K562 (cell line): ENCODE results near the gene HNRNPF. TPM values are rescaled to one million over a fixed set of nuclear protein-coding genes. Genes with fewer than 3 reads are reported as not detected.

Experiments
- ARID3A ChIP-seq: IDR thresholded peaks from 2 replicates; pipeline ENCODE4 v1.6.1; 2012; ENCODE audit warnings: low read depth, low read length, improper control_type of control experiment, borderline replicate concordance
- ARID3B ChIP-seq: fragments of 250-450 bp; sonication (Bioruptor Pico); IDR thresholded peaks from 2 replicates; pipeline ENCODE4 v1.4.0; 2020; ENCODE audit warnings: borderline replicate concordance
- CEBPG ChIP-seq, 3 experiments: fragments of 200-800 bp in 1 of 3; sonication (Bioruptor generic) in 1 of 3; sonication (generic) in 1 of 3; formaldehyde crosslinking in 1 of 3; IDR thresholded peaks in 2 of 3; conservative IDR thresholded peaks in 1 of 3; 2 replicates each; pipeline versions ENCODE4 v1.6.1 to v1.8.0; 2016 to 2022; ENCODE audit warnings: missing compliant biosample characterization in 2 of 3, missing genetic modification characterization in 2 of 3, mild to moderate bottlenecking in 1 of 3, missing genetic modification reagents in 1 of 3
- DPF2 ChIP-seq: fragments of 450-650 bp; IDR thresholded peaks from 2 replicates; pipeline ENCODE4 v1.6.1; 2016
- HCFC1 ChIP-seq: IDR thresholded peaks from 2 replicates; pipeline ENCODE4 v1.6.1; 2012; ENCODE audit warnings: low read depth, low read length, improper control_type of control experiment
- HDAC2 ChIP-seq: fragments of 450-650 bp; IDR thresholded peaks from 2 replicates; pipeline ENCODE4 v1.6.1; 2016; ENCODE audit warnings: mild to moderate bottlenecking
- HNRNPL ChIP-seq: fragments of 200-400 bp; formaldehyde crosslinking; IDR thresholded peaks from 2 replicates; pipeline ENCODE4 v1.6.1; 2017; ENCODE audit warnings: low read depth, mild to moderate bottlenecking, low read length
- HOXB6 ChIP-seq: fragments of 250-450 bp; sonication (Bioruptor Pico); IDR thresholded peaks from 2 replicates; pipeline ENCODE4 v1.5.1; 2022; ENCODE audit warnings: mild to moderate bottlenecking, borderline replicate concordance
- KDM2B ChIP-seq: fragments of 250-450 bp; sonication (Bioruptor Pico); IDR thresholded peaks from 2 replicates; pipeline ENCODE4 v1.8.0; 2021; ENCODE audit warnings: mild to moderate bottlenecking, moderate library complexity
- PBX2 ChIP-seq, 2 experiments: IDR thresholded peaks in 1 of 2; conservative IDR thresholded peaks in 1 of 2; 2 replicates each; pipeline ENCODE4 v1.6.1; 2016; ENCODE audit warnings: low read depth in 2 of 2, mild to moderate bottlenecking in 1 of 2, missing compliant biosample characterization in 1 of 2, missing genetic modification characterization in 1 of 2, moderate library complexity in 1 of 2
- POU5F1 ChIP-seq: fragments of 150-350 bp; IDR thresholded peaks from 2 replicates; pipeline ENCODE4 v1.6.1; 2014; ENCODE audit warnings: borderline replicate concordance, low read length, low read depth, mild to moderate bottlenecking; ENCODE audit not compliant: partially characterized antibody
- RBM17 ChIP-seq: fragments of 200-400 bp; formaldehyde crosslinking; IDR thresholded peaks from 2 replicates; pipeline ENCODE4 v1.6.1; 2017; ENCODE audit warnings: low read depth, mild to moderate bottlenecking, low read length, borderline replicate concordance
- RBM39 ChIP-seq: fragments of 200-400 bp; formaldehyde crosslinking; optimal IDR thresholded peaks from 2 replicates; pipeline ENCODE3; 2018; ENCODE audit warnings: low read depth, low read length
- SREBF2 ChIP-seq: sonication (generic); formaldehyde crosslinking; IDR thresholded peaks from 2 replicates; pipeline ENCODE4 v1.4.0; 2020; ENCODE audit warnings: mild to moderate bottlenecking, missing genetic modification reagents
- SUPT5H ChIP-seq: fragments of 450-650 bp; IDR thresholded peaks from 2 replicates; pipeline ENCODE4 v1.6.1; 2016
- XRCC3 ChIP-seq: fragments of 450-650 bp; IDR thresholded peaks from 2 replicates; pipeline ENCODE4 v1.6.1; 2017; ENCODE audit warnings: mild to moderate bottlenecking, moderate library complexity
- ZNF512 ChIP-seq: IDR thresholded peaks from 2 replicates; pipeline ENCODE4 v1.6.1; 2016; ENCODE audit warnings: missing genetic modification characterization, missing compliant biosample characterization
- polyA plus RNA-seq, 8 experiments: library from polyadenylated mRNA; depleted of rRNA in 4 of 8; stranded (reverse) in 5 of 8; unstranded in 3 of 8; fragments of >200 nt; fragmentation: Nextera tagmentation in 2 of 8; fragmentation: Illumina TruSeq in 1 of 8; extraction: Ambion mirVana in 2 of 8; extraction: Trizol in 1 of 8; gene quantifications; 2 replicates each; pipeline versions ENCODE4 v1.2.1 to v1.2.3, GENCODE V29; 2011 to 2014; ENCODE audit warnings: inconsistent platforms in 1 of 8, missing spikeins in 1 of 8
- total RNA-seq, 7 experiments: library from RNA; depleted of rRNA in 6 of 7; stranded (reverse); fragments of >200 nt in 6 of 7; fragmentation: Illumina TruSeq in 2 of 7; extraction: Trizol in 2 of 7; gene quantifications; 2 replicates each; pipeline versions ENCODE4 v1.2.1 to v1.2.3, GENCODE V29; 2011 to 2021; ENCODE audit warnings: low replicate concordance in 1 of 7

HNRNPF gene
- total and polyA plus RNA-seq, 9 of the 15 experiments (the other 6 are each of a cell fraction or from before 2014, with no cell fraction given), result 192 to 489 (median 416) TPM

GRCh38 chr10:43399320-43400310, 9.4 kb downstream of the HNRNPF start (continued):
- TF ChIP-seq SREBF2 (CRISPR knock-in tag), result no peak
- no peak for TF ChIP-seq RBM39
- no peak for TF ChIP-seq HNRNPL
- peak; percentile 64 for TF ChIP-seq DPF2
- TF ChIP-seq KDM2B (CRISPR knock-in tag), result no peak
- TF ChIP-seq RBM17, result no peak
- no peak for TF ChIP-seq PBX2 (CRISPR knock-in tag; IDR thresholded peaks at IDR 0.05; ENCODE audit: low read depth)
- no peak for TF ChIP-seq PBX2 (tag; conservative IDR thresholded peaks at IDR 0.05; ENCODE audit: low read depth)
- TF ChIP-seq HCFC1, result no peak
- no peak for TF ChIP-seq XRCC3
- no peak for TF ChIP-seq ZNF512
- peak; percentile 85 for TF ChIP-seq CEBPG (CRISPR knock-in tag; IDR thresholded peaks at IDR 0.05)
- TF ChIP-seq CEBPG (tag; conservative IDR thresholded peaks at IDR 0.05 in 1 of 2, IDR thresholded peaks at IDR 0.05 in 1 of 2), result peak; percentile 77 to 78
- TF ChIP-seq HOXB6 (CRISPR knock-in tag), result no peak
- TF ChIP-seq ARID3A, result 0 out of 2 replicates have a peak, but pooled peaks have one; percentile 1
- TF ChIP-seq HDAC2, result 0 out of 2 replicates have a peak, but pooled peaks have one; percentile 32
- TF ChIP-seq POU5F1, result no peak
- TF ChIP-seq ARID3B (CRISPR knock-in tag), result no peak
- TF ChIP-seq SUPT5H, result peak; percentile 64
